HCT116 (cell line): ENCODE results near the gene EXOSC10. TPM values are rescaled to one million over a fixed set of nuclear protein-coding genes. Genes with fewer than 3 reads are reported as not detected.

ENCODE experiments used
- ATAC-seq: fragments of 200-7000 bp; cut with Tn5 transposase; 2 replicates; pipeline ENCODE4 v1.9.1; 2020; ENCODE audit warnings: mild to moderate bottlenecking, moderate library complexity
- BruUV-seq: library from RNA; stranded (reverse); fragments of 400-500 nt; replicated peaks from 2 replicates; lab custom pipeline; 2021; lab: Mats Ljungman, UMichigan
- CTCF ChIA-PET: fragments of 300-600 bp; sonication (Branson Sonifier 250); formaldehyde crosslinking; loops from one replicate; lab custom pipeline; 2021; ENCODE audit warnings: antibody characterized with exemption; lab: Charles Lee
- POLR2A ChIA-PET: fragments of 300-600, 350-600 bp; sonication (Branson Sonifier 250); formaldehyde crosslinking; loops from one replicate; lab custom pipeline; 2021; ENCODE audit warnings: antibody characterized with exemption; lab: Charles Lee
- RAD21 ChIA-PET, 2 experiments: fragments of 300-600 bp; sonication (Branson Sonifier 250); formaldehyde crosslinking; loops; one replicate each; lab custom pipeline; 2023; ENCODE audit warnings: low total read pairs in 2 of 2; ENCODE audit not compliant: uncharacterized antibody in 2 of 2, unreplicated experiment in 2 of 2, low non-redundant PET in 1 of 2; lab: Charles Lee
- DNase-seq: peaks from one replicate; pipeline ENCODE4 v3.0.0-alpha.2; 2010; ENCODE audit warnings: low read depth, low spot score
- H2AFZ ChIP-seq: fragments of 200-600 bp; shearing (Covaris generic), sonication (generic); 2 replicates; pipeline ENCODE4 v1.6.1; 2017; ENCODE audit warnings: low read depth, mixed run types, mixed read lengths, antibody characterized with exemption, low read length; ENCODE audit not compliant: poor library complexity, severe bottlenecking
- H3K27ac ChIP-seq: 2 replicates; pipeline ENCODE4 v1.5.1; 2012; ENCODE audit warnings: low read depth, low read length
- H3K27me3 ChIP-seq: fragments of 200-600 bp; sonication (generic); 2 replicates; pipeline ENCODE4 v1.6.1; 2016; ENCODE audit warnings: mixed run types, low read length, mixed read lengths; ENCODE audit not compliant: insufficient read depth
- H3K36me3 ChIP-seq, 2 experiments: fragments of 200-500 bp in 1 of 2; fragments of 200-600 bp in 1 of 2; sonication (Bioruptor generic) in 1 of 2; sonication (generic) in 1 of 2; 2 replicates each; pipeline versions ENCODE4 v1.5.1 to v1.6.1; 2014 to 2016; ENCODE audit warnings: low read length in 2 of 2, inconsistent platforms in 1 of 2, mixed read lengths in 1 of 2, mixed run types in 1 of 2; ENCODE audit not compliant: insufficient read depth in 2 of 2, control insufficient read depth in 1 of 2
- H3K4me1 ChIP-seq, 2 experiments: fragments of 200-600 bp in 1 of 2; sonication (generic) in 1 of 2; 2 replicates each; pipeline versions ENCODE4 v1.5.1 to v1.6.1; 2012 to 2017; ENCODE audit warnings: low read length in 2 of 2, inconsistent platforms in 1 of 2, mild to moderate bottlenecking in 1 of 2, mixed read lengths in 1 of 2, mixed run types in 1 of 2, moderate library complexity in 1 of 2; ENCODE audit not compliant: insufficient read depth in 2 of 2, control insufficient read depth in 1 of 2
- H3K4me2 ChIP-seq: fragments of 200-600 bp; sonication (generic); 2 replicates; pipeline ENCODE4 v1.6.1; 2017; ENCODE audit warnings: mixed run types, low read length, mixed read lengths
- H3K4me3 ChIP-seq, 2 experiments: fragments of 200-600 bp in 1 of 2; sonication (generic) in 1 of 2; replicated peaks in 1 of 2; 2 replicates each; pipeline ENCODE4 v1.5.1; 2011 to 2016; ENCODE audit warnings: low read length in 2 of 2, control low read depth in 1 of 2, low read depth in 1 of 2, mild to moderate bottlenecking in 1 of 2, mixed read lengths in 1 of 2, mixed run types in 1 of 2
- H3K79me2 ChIP-seq: fragments of 200-600 bp; sonication (generic); 2 replicates; pipeline ENCODE4 v1.6.1; 2017; ENCODE audit warnings: mild to moderate bottlenecking, mixed run types, low read length, moderate library complexity, mixed read lengths; ENCODE audit not compliant: insufficient read depth
- H3K9ac ChIP-seq: fragments of 200-600 bp; sonication (generic); 2 replicates; pipeline ENCODE4 v1.6.1; 2016; ENCODE audit warnings: low read length, mixed read lengths
- H3K9me2 ChIP-seq: fragments of 200-600 bp; sonication (generic), shearing (Covaris generic); 2 replicates; pipeline ENCODE4 v1.6.1; 2017; ENCODE audit warnings: mixed run types, mild to moderate bottlenecking, moderate library complexity; ENCODE audit not compliant: insufficient read depth
- H3K9me3 ChIP-seq, 2 experiments: fragments of 200-500 bp in 1 of 2; fragments of 200-600 bp in 1 of 2; sonication (Bioruptor generic) in 1 of 2; sonication (generic) in 1 of 2; 2 replicates each; pipeline ENCODE4 v1.6.1; 2014 to 2017; ENCODE audit warnings: low read length in 2 of 2, mixed read lengths in 2 of 2, inconsistent platforms in 1 of 2, low read depth in 1 of 2, mild to moderate bottlenecking in 1 of 2, mixed run types in 1 of 2, moderate library complexity in 1 of 2; ENCODE audit not compliant: control insufficient read depth in 1 of 2, insufficient read depth in 1 of 2
- H4K20me1 ChIP-seq: fragments of 200-600 bp; sonication (generic), shearing (Covaris generic); 2 replicates; pipeline ENCODE4 v1.6.1; 2017; ENCODE audit warnings: mixed run types, mild to moderate bottlenecking, moderate library complexity; ENCODE audit not compliant: insufficient read depth
- CBX3 ChIP-seq: IDR thresholded peaks from 2 replicates; pipeline ENCODE4 v1.6.1; 2012; ENCODE audit warnings: low read depth
- CEBPB ChIP-seq: IDR thresholded peaks from 2 replicates; pipeline ENCODE4 v1.6.1; 2012; ENCODE audit warnings: low read depth
- ELF1 ChIP-seq: IDR thresholded peaks from 2 replicates; pipeline ENCODE4 v1.6.1; 2012; ENCODE audit warnings: low read depth, borderline replicate concordance
- EZH2 ChIP-seq: fragments of 200-600 bp; sonication (generic); IDR thresholded peaks from 2 replicates; pipeline ENCODE4 v1.6.1; 2017; ENCODE audit warnings: antibody characterized with exemption, mixed run types
- EZH2phosphoT487 ChIP-seq: fragments of 200-600 bp; IDR thresholded peaks from 2 replicates; pipeline ENCODE4 v1.6.1; 2018; ENCODE audit warnings: antibody characterized with exemption, borderline replicate concordance
- FOSL1 ChIP-seq: IDR thresholded peaks from 2 replicates; pipeline ENCODE4 v1.6.1; 2012; ENCODE audit warnings: low read depth
- JUND ChIP-seq: IDR thresholded peaks from 2 replicates; pipeline ENCODE4 v1.6.1; 2012
- MAX ChIP-seq: IDR thresholded peaks from 2 replicates; pipeline ENCODE4 v1.6.1; 2012
- POLR2A ChIP-seq: IDR thresholded peaks from 2 replicates; pipeline ENCODE4 v1.7.0; 2011; ENCODE audit warnings: borderline replicate concordance; ENCODE audit not compliant: insufficient read depth, insufficient read length; ENCODE audit errors: extremely low read depth
- POLR2AphosphoS5 ChIP-seq: IDR thresholded peaks from 2 replicates; pipeline ENCODE4 v1.6.1; 2011; ENCODE audit warnings: mild to moderate bottlenecking, low read depth, low read length, moderate library complexity
- RAD21 ChIP-seq: IDR thresholded peaks from 2 replicates; pipeline ENCODE4 v1.6.1; 2012; ENCODE audit warnings: low read depth, mild to moderate bottlenecking
- REST ChIP-seq: IDR thresholded peaks from 2 replicates; pipeline ENCODE4 v1.6.1; 2012; ENCODE audit warnings: low read depth
- SP1 ChIP-seq: IDR thresholded peaks from 2 replicates; pipeline ENCODE4 v1.6.1; 2012; ENCODE audit warnings: low read depth
- YY1 ChIP-seq: IDR thresholded peaks from 2 replicates; pipeline ENCODE4 v1.6.1; 2011; ENCODE audit warnings: low read length, low read depth, moderate library complexity, mild to moderate bottlenecking; ENCODE audit not compliant: insufficient replicate concordance; ENCODE audit errors: extremely low read depth
- ZBTB33 ChIP-seq: IDR thresholded peaks from 2 replicates; pipeline ENCODE4 v1.6.1; 2011; ENCODE audit warnings: mild to moderate bottlenecking, low read length, moderate library complexity; ENCODE audit not compliant: insufficient replicate concordance; ENCODE audit errors: extremely low read depth
- intact Hi-C: fragments of 100-400 bp; cut with micrococcal nuclease; formaldehyde crosslinking; loops from 2 replicates; pipeline ENCODE4 v1.10.0; 2022
- total RNA-seq: library from RNA; stranded (reverse); gene quantifications from one replicate; pipeline ENCODE4 v1.2.1, GENCODE V29; 2021; ENCODE audit not compliant: unreplicated experiment

The EXOSC10 gene
- total RNA-seq, 1 experiment from 2014 or later = 80.7 TPM

- intact Hi-C loops = no loop called here
These were observed 74.1 kb downstream of the EXOSC10 start for GRCh38 chr1:11025618-11026017.

More at GRCh38 chr1:11025618-11026017, 74.1 kb downstream of the EXOSC10 start:
- Histone ChIP-seq H2AFZ (no peak overlapping the region), H3K36me3 (peaks cover 34 to 48% of the 10 kb centered on the region in 2 experiments), H3K27me3 (no peaks in the 10 kb centered on the region), H3K9me2 (no peaks in the 10 kb centered on the region), H3K4me2 (no peak overlapping the region), H3K9ac (no peak overlapping the region), H3K4me3 (no peak overlapping the region), H4K20me1 (0 out of 2 replicates have a peak, but pooled peaks cover 16% of the 10 kb centered on the region), H3K9me3 (no peaks in the 10 kb centered on the region), H3K79me2 (peaks cover 16% of the 10 kb centered on the region), H3K27ac (no peak overlapping the region), H3K4me1 (no peaks in the 10 kb centered on the region)
- DNase-seq = no peak
- ChIA-PET RAD21 (no interaction called here), CTCF (no interaction called here), POLR2A (no interaction called here)
- TF ChIP-seq YY1 (no peak), POLR2AphosphoS5 (no peak), ZBTB33 (no peak), CBX3 (no peak), RAD21 (no peak), JUND (no peak), REST (no peak), CEBPB (no peak), EZH2phosphoT487 (no peak), EZH2 (no peak), SP1 (no peak), ELF1 (no peak), MAX (no peak), POLR2A (no peak), FOSL1 (no peak)
- no peak for ATAC-seq
- no TSS peak for BruUV-seq
